Measurements from ENCODE around the gene CLDN8.

CLDN8 gene

DNA sequence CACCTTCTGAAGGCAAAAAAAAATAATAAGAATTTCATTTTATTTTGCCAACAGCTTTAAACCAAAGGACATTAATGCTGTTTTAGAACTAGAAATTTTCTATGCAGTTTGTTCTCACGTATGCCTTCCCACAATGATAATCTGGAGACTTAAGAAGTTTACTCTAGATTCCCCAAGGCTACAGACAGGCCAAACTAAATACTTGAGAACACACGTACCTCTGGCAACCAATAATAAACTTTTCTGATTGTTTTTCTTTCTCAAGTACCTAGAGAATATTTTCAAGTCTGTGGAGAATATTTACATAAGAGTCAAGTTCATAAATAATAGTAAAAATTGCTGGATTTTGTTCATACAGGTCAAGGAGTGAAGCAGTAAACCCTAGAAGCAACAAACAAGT is 15.9 kb downstream of the CLDN8 start:
- DNase-seq: no peak

DNA sequence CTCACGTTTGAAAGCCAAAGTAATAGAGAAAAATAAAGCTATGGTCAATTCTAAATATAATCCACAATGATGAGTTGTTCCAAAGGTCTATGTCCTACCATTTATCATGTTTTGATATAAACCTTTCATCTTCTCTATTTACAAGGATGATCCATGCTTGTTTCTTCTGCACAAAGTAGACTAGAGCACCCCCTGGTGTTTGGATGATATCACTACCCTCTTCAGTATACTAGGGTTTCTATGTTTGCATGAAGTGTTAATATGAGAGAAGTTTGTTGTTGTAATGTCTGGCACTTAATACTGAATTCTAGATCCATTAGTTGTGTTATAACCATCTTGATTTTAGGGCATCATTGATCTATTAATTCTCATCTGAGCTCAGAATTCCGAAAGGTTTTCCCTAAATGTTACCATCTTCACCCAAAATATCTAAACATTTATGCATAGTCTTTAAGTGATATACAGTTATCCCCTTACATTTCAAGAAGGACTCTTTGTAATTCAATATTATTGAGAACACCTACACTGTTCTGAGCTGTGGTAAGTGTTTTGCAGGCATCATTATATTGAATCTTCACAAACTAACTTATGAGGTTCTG is 21.1 kb downstream of the CLDN8 start:
- no peak for DNase-seq

DNA sequence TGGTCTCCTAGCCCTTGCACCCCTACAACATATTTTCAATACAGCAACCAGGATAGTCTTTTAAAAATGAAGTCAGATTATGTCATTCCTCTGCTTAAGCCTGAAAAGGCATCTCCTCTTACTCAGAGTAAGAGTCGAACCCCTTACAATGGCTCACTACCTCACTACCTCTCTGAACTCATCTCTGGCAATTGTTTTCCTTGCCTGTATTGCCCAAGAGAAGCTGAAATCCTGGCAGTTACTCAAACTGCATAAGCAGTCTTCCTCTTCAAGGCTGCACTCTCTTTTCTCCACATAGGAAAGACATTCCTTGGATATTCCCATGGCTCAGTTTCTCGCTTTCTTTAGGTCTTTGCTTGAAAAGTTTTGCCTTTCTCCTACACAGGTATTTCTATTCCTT is 22.7 kb downstream of the CLDN8 start:
- no peak for DNase-seq

DNA sequence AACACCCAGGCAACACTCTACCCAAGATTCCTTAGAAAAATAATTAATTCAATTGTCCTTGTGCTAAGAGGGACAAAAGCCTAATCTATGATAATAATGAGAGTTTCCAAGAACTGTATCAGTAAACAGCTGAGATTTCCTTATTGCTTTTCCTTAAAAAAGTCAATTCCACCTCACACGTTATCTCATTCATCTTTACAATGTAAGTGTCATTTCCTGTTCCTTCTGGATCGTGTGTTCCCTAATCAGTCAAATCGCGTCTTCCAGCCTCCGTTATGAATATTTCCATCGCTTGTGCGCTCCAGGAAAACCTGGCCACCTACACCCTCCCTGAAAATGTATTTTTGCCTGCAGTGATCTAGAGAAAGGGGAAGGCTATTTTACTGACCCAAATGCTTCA is 25.3 kb downstream of the CLDN8 start:
- no peak for DNase-seq

DNA sequence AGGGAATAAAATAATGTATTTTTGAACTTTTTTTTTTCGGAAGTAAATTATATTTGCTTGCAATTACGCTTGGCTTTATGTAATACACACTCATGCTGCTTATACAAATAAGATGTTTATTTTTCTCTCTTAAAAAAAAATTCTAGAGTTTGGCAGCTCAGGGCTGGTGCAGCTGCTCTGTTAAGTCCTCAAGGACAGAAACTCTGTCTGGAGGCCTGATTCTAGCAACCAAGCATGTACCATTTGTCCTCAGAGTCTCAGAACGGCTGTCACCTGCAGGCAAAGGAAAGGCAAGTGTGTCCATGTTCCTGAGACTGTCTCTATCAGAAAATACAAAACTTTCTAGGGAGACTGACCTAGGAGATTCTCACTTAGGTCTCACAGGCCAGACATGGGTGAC is 26.1 kb downstream of the CLDN8 start:
- DNase-seq: peak; percentile 24

DNA sequence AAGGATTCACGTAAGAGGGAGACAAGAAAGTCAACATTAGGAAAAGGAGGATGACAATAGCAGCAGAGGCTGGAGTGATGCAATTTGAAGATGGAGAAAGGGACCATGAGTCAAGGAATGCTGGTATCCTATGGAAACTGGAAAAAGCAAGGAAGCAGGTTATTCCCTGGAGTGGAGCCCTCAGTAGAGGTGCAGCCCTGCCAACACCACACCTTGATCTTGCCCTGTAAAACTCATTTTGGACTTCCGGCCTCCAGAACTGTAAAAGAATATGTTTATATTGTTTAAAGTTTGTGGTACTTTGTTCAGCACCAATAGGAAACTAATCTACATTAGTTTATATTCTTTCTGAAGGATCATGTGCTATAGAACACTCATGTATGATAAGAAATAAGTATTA is 29.7 kb downstream of the CLDN8 start:
- no peak for DNase-seq

DNA sequence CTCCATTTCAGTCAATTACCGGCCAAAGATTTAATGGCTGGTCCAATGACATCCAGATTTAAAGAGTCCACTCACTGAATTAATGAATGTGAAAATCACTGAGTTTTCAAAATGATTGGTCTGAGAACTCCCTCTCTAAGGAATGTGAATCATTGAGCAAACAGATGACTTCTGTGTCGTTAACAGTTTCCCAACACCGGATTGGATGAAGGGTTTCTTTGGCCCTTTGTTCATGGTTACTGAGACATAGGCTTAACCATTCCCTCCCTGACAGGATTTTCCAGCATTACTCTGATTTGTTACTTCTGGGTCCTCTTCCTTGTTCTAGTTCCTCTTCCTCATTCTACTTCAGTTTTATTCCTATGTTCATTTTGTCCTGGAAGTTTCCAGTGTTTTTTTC is 47.8 kb downstream of the CLDN8 start:
- DNase-seq: no peak

DNA sequence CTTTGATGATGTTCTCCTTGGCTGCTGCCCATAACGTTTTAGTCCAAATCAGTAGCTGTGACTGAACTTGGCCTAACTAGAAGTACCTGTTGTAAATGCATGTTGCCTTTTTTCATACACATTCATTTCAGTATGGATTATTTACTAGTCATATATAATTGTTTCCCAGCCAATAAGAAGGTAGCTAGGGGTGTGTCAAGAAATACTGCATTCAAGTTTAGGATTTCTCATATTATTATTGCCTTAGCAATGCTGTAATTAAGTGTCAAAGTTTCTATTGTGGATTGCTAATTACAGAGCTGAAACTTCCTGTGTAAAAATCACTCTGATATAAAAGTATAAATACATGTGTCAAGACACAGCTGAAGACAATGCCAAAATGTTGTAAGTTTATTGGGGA is 49.2 kb downstream of the CLDN8 start, which contains the start of gene CLDN17:
CLDN17 (minus strand) TSS at position 101 of the 400 bp plus-strand sequence. CDS start 188 bp downstream, outside the sequence.
- DNase-seq: no peak

DNA sequence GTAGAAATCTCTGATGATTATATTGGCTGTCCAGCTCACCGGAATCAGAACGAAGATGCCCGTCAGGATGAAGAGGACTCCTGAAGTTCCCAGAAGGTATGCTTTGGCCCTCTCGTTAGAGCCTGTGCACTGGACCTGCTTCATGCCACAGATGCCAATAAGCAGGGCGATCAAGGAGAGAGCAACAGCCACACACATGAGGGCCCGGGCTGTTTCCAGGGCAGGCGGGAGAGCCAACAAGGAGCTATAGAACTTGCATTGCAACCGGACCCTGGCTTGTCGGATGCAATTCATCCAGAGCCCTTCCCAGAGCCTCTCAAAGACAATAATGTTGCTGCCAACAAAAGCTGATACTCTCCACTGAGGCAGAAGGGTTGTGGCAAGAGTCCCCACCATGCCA is 49.7 kb downstream of the CLDN8 start:
- no peak for DNase-seq

DNA sequence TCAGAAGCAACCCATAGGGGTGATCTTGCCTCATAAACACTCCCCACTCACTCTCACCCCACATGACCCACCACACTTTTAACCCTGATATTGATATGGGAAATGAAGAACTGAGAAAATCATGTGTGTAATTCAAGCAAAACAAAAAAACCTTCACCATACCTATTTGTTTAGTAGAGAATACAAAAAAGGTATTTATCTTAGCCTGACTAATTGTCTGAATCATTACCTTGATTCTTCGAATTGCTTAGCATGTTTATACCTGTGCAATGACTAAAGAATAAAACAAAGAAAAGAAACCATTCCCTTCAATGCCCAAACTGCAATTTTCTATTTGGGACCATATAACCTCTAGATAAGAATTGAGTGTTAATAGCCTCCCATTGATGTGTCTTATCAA is 51.1 kb downstream of the CLDN8 start:
- no peak for DNase-seq

Data from right hindlimb (tissue), 1 donor.